DND-41 (cell line): ENCODE measurements around the gene ZSCAN29.

Experiments used
- CTCF ChIP-seq: IDR thresholded peaks from 2 replicates; pipeline ENCODE4 v1.5.1; 2012; ENCODE audit warnings: borderline replicate concordance, low read length, moderate library complexity, mild to moderate bottlenecking; ENCODE audit not compliant: poor library complexity, severe bottlenecking; ENCODE audit errors: extremely low read depth
- EZH2 ChIP-seq: IDR thresholded peaks from 3 replicates; pipeline ENCODE4 v1.6.1; 2012; ENCODE audit warnings: borderline replicate concordance, low read depth, mild to moderate bottlenecking, moderate library complexity, low read length, inconsistent platforms; ENCODE audit not compliant: severe bottlenecking

DNA sequence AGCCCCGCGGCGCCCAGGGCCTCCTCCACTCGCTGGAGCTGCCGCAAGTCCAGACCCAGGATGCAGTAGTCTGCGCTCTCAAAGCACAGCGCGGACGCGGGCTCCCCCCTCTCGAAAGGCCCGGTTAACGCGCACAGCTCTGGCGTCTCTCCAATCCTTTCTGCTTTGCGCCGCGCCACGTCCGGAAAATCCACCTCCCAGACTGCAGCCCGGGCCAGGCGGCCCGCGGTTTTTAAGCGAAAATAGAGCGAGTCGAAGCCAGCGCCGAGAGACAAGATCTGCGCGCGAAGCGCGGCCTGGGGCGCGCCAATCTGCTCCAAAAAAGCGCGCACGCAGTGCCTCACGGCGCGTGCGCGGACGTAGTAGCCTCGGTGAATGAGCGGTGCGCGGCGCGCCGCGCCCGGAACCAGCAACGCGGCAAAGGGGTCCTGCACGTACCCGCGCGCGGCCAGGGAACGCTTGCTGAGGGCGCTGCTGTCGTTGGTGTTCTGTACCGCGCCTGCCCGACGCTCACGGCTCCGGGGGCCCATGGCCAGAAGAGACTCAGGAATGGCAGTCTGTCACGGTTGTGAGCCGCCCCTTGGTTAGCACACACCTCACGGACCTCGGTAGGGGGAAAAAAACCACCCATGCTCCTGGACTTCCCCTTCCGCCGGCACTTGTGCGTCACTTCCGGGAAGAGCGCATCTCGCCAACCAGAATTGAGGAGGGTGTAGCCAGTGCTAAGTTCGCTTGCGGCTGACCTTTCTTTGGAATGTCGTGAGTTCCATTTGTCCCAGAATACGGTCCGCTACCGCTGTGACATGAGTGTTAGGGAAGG is 40.7 kb downstream of the ZSCAN29 start, which contains the start of gene LCMT2:
- peak; percentile 1 for TF ChIP-seq CTCF
- no peak for TF ChIP-seq EZH2
